Loucy (cell line): ENCODE data around the gene NLGN1.
A peak's percentile ranks its signal among the peaks of the same experiment; 100 is the strongest.

Experiments
- H2AFZ ChIP-seq: fragments of 200-600 bp; sonication (generic); 2 replicates; pipeline ENCODE4 v1.6.0; 2016; ENCODE audit warnings: antibody characterized with exemption, mild to moderate bottlenecking, low read length, moderate library complexity
- H3F3A ChIP-seq: fragments of 200-600 bp; 2 replicates; pipeline ENCODE4 v1.6.0; 2016; ENCODE audit warnings: antibody characterized with exemption, low read depth, mild to moderate bottlenecking
- H3K27me3 ChIP-seq: fragments of 200-600 bp; sonication (generic); 2 replicates; pipeline ENCODE4 v1.6.1; 2014; ENCODE audit warnings: low read length, mild to moderate bottlenecking; ENCODE audit not compliant: insufficient read depth, poor library complexity, severe bottlenecking
- H3K36me3 ChIP-seq: fragments of 200-600 bp; sonication (generic); 2 replicates; pipeline ENCODE4 v1.6.1; 2016; ENCODE audit warnings: low read length; ENCODE audit not compliant: insufficient read depth
- H3K4me1 ChIP-seq: fragments of 200-600 bp; sonication (generic); 2 replicates; pipeline ENCODE4 v1.5.1; 2014; ENCODE audit warnings: low read length, mild to moderate bottlenecking; ENCODE audit not compliant: insufficient read depth, poor library complexity, severe bottlenecking
- H3K4me2 ChIP-seq: fragments of 200-600 bp; sonication (generic); 2 replicates; pipeline ENCODE4 v1.6.0; 2014; ENCODE audit warnings: antibody characterized with exemption, low read length, low read depth, mild to moderate bottlenecking; ENCODE audit not compliant: poor library complexity, severe bottlenecking
- H3K4me3 ChIP-seq: fragments of 200-600 bp; sonication (generic); 2 replicates; pipeline ENCODE4 v1.5.1; 2014; ENCODE audit warnings: low read length, mild to moderate bottlenecking, mixed read lengths; ENCODE audit not compliant: poor library complexity, severe bottlenecking
- H3K79me2 ChIP-seq: fragments of 200-600 bp; sonication (generic); 2 replicates; pipeline ENCODE4 v1.6.1; 2014; ENCODE audit warnings: low read length; ENCODE audit not compliant: insufficient read depth
- H3K9ac ChIP-seq: fragments of 200-600 bp; sonication (generic); 2 replicates; pipeline ENCODE4 v1.6.0; 2014; ENCODE audit warnings: mild to moderate bottlenecking, low read depth, low read length, moderate library complexity; ENCODE audit not compliant: poor library complexity, severe bottlenecking
- H3K9me2 ChIP-seq: fragments of 200-600 bp; sonication (generic); replicated peaks from 2 replicates; pipeline ENCODE4 v1.6.1; 2016; ENCODE audit warnings: low read depth, low read length, mixed read lengths
- H3K9me3 ChIP-seq: fragments of 200-600 bp; sonication (generic); 2 replicates; pipeline ENCODE4 v1.6.1; 2014; ENCODE audit warnings: mild to moderate bottlenecking, antibody characterized with exemption, low read length, low read depth; ENCODE audit not compliant: insufficient read depth
- H4K20me1 ChIP-seq: fragments of 200-600 bp; sonication (generic); 2 replicates; pipeline ENCODE4 v1.6.0; 2014; ENCODE audit warnings: antibody characterized with exemption, low read length, mild to moderate bottlenecking; ENCODE audit not compliant: insufficient read depth, poor library complexity, severe bottlenecking
- CTCF ChIP-seq: fragments of 200-600 bp; sonication (generic); conservative IDR thresholded peaks from 2 replicates; pipeline ENCODE4 v1.5.1; 2014; ENCODE audit warnings: mild to moderate bottlenecking, antibody characterized with exemption, low read length
- EZH2phosphoT487 ChIP-seq: fragments of 200-600 bp; IDR thresholded peaks from 2 replicates; pipeline ENCODE4 v1.6.1; 2018; ENCODE audit warnings: antibody characterized with exemption, mild to moderate bottlenecking, moderate library complexity, borderline replicate concordance

Gene NLGN1

GRCh38 chr3:174122411-174122810, 724.9 kb downstream of the NLGN1 start:
- Histone ChIP-seq H3F3A (no peaks in the 10 kb centered on the region), H3K27me3 (no peaks in the 10 kb centered on the region), H4K20me1 (no peaks in the 10 kb centered on the region), H3K9ac (no peak overlapping the region), H3K79me2 (no peaks in the 10 kb centered on the region), H3K9me3 (no peaks in the 10 kb centered on the region), H2AFZ (no peak overlapping the region), H3K36me3 (no peaks in the 10 kb centered on the region), H3K4me3 (no peak overlapping the region), H3K4me2 (no peak overlapping the region), H3K4me1 (no peaks in the 10 kb centered on the region), H3K9me2 (0 out of 2 replicates have a peak, but pooled peaks cover 3% of the 10 kb centered on the region)
- TF ChIP-seq EZH2phosphoT487 (no peak), CTCF (no peak)

- H4K20me1 ChIP-seq, result no peaks in the 10 kb centered on the region
- no peak overlapping the region for H2AFZ ChIP-seq
- no peaks in the 10 kb centered on the region for H3K9me3 ChIP-seq
- H3K9ac ChIP-seq, result no peak overlapping the region
- H3K27me3 ChIP-seq, result no peaks in the 10 kb centered on the region
- H3K4me3 ChIP-seq, result no peak overlapping the region
- H3K4me2 ChIP-seq, result no peak overlapping the region
- H3K9me2 ChIP-seq, result no peaks in the 10 kb centered on the region
- no peaks in the 10 kb centered on the region for H3F3A ChIP-seq
- TF ChIP-seq EZH2phosphoT487, result no peak
- TF ChIP-seq CTCF, result peak; percentile 64
- no peaks in the 10 kb centered on the region for H3K79me2 ChIP-seq
- H3K36me3 ChIP-seq, result no peaks in the 10 kb centered on the region
- no peaks in the 10 kb centered on the region for H3K4me1 ChIP-seq
Observed at GRCh38 chr3:174125267-174125824, 727.8 kb downstream of the NLGN1 start.

- Histone ChIP-seq H3K9me3 (no peaks in the 10 kb centered on the region), H3K9me2 (no peaks in the 10 kb centered on the region), H3K9ac (no peak overlapping the region), H3K4me3 (no peak overlapping the region), H3K4me1 (no peaks in the 10 kb centered on the region), H3K4me2 (no peak overlapping the region), H4K20me1 (no peaks in the 10 kb centered on the region), H3K27me3 (no peaks in the 10 kb centered on the region), H3K36me3 (no peaks in the 10 kb centered on the region), H3K79me2 (no peaks in the 10 kb centered on the region), H3F3A (no peaks in the 10 kb centered on the region), H2AFZ (no peak overlapping the region)
- TF ChIP-seq CTCF (no peak), EZH2phosphoT487 (no peak)
Observed at GRCh38 chr3:174126990-174127758, 729.6 kb downstream of the NLGN1 start.
